ENCODE measurements around the gene TRAPPC8.

- TF ChIP-seq CTCF (IDR thresholded peaks at IDR 0.05; ENCODE audit: insufficient read depth, low read depth, low read length) (no peak), EZH2 (IDR thresholded peaks at IDR 0.05; ENCODE audit: insufficient read depth, low read length) (no peak)
These were observed 66.2 kb downstream of the TRAPPC8 start for GRCh38 chr18:31876707-31877106.
